ENCODE results near the gene KRTAP29-1.

KRTAP29-1 gene

GRCh38 chr17:41326173-41327145 is 23.8 kb upstream of the KRTAP29-1 start:
- no peak overlapping the region for H3K27ac ChIP-seq
- TF ChIP-seq CTCF (conservative IDR thresholded peaks at IDR 0.05) (no peak), ZFX (IDR thresholded peaks at IDR 0.05) (no peak)

- TF ChIP-seq CTCF (conservative IDR thresholded peaks at IDR 0.05) = no peak
- TF ChIP-seq ZFX (IDR thresholded peaks at IDR 0.05) = no peak
- H3K27ac ChIP-seq = no peak overlapping the region
These were observed 23.0 kb upstream of the KRTAP29-1 start for GRCh38 chr17:41325611-41326010.

- TF ChIP-seq CTCF (conservative IDR thresholded peaks at IDR 0.05) (no peak), ZFX (IDR thresholded peaks at IDR 0.05) (no peak)
- no peak overlapping the region for H3K27ac ChIP-seq
These were observed 22.5 kb upstream of the KRTAP29-1 start for GRCh38 chr17:41325126-41325525.

GRCh38 chr17:41324180-41325075 is 21.8 kb upstream of the KRTAP29-1 start:
- TF ChIP-seq ZFX (IDR thresholded peaks at IDR 0.05) = no peak
- peak; percentile 52 for TF ChIP-seq CTCF (conservative IDR thresholded peaks at IDR 0.05)
- H3K27ac ChIP-seq = no peak overlapping the region

GRCh38 chr17:41322903-41323895 is 20.5 kb upstream of the KRTAP29-1 start:
- TF ChIP-seq ZFX (IDR thresholded peaks at IDR 0.05) (no peak), CTCF (conservative IDR thresholded peaks at IDR 0.05) (no peak)
- no peak overlapping the region for H3K27ac ChIP-seq

- no peak overlapping the region for H3K27ac ChIP-seq
- TF ChIP-seq CTCF (conservative IDR thresholded peaks at IDR 0.05) (peak; percentile 93), ZFX (IDR thresholded peaks at IDR 0.05) (no peak)
These were observed 19.6 kb upstream of the KRTAP29-1 start for GRCh38 chr17:41322094-41322902.
